ENCODE measurements around the gene ADAT2. TPM values are rescaled to one million over a fixed set of nuclear protein-coding genes. Genes with fewer than 3 reads are reported as not detected.

The ADAT2 gene
- total and polyA plus RNA-seq, 2 of the 8 experiments (the other 6 are each of a cell fraction or from before 2014, with no cell fraction given): 4.3 to 11.8 TPM

DNA sequence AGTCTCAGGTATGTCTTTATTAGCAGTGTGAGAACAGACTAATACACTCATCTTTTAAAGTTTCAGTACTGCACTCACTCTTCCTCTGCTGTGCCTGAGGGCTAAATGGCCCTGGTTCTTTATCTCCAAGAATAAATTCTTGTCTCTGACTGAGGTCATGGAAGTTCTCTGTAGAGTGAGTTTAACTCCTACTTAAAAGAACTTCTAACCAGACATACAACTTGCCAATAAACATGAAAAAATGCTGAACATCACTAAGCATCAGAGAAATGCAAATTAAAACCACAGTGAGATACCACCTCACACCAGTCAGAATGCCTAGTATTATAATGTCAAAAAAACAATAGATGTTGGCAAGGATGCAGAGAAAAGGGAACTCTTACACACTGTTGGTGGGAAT lies 73.6 kb downstream of the ADAT2 start (continued):
- TF ChIP-seq, protein P1, sequence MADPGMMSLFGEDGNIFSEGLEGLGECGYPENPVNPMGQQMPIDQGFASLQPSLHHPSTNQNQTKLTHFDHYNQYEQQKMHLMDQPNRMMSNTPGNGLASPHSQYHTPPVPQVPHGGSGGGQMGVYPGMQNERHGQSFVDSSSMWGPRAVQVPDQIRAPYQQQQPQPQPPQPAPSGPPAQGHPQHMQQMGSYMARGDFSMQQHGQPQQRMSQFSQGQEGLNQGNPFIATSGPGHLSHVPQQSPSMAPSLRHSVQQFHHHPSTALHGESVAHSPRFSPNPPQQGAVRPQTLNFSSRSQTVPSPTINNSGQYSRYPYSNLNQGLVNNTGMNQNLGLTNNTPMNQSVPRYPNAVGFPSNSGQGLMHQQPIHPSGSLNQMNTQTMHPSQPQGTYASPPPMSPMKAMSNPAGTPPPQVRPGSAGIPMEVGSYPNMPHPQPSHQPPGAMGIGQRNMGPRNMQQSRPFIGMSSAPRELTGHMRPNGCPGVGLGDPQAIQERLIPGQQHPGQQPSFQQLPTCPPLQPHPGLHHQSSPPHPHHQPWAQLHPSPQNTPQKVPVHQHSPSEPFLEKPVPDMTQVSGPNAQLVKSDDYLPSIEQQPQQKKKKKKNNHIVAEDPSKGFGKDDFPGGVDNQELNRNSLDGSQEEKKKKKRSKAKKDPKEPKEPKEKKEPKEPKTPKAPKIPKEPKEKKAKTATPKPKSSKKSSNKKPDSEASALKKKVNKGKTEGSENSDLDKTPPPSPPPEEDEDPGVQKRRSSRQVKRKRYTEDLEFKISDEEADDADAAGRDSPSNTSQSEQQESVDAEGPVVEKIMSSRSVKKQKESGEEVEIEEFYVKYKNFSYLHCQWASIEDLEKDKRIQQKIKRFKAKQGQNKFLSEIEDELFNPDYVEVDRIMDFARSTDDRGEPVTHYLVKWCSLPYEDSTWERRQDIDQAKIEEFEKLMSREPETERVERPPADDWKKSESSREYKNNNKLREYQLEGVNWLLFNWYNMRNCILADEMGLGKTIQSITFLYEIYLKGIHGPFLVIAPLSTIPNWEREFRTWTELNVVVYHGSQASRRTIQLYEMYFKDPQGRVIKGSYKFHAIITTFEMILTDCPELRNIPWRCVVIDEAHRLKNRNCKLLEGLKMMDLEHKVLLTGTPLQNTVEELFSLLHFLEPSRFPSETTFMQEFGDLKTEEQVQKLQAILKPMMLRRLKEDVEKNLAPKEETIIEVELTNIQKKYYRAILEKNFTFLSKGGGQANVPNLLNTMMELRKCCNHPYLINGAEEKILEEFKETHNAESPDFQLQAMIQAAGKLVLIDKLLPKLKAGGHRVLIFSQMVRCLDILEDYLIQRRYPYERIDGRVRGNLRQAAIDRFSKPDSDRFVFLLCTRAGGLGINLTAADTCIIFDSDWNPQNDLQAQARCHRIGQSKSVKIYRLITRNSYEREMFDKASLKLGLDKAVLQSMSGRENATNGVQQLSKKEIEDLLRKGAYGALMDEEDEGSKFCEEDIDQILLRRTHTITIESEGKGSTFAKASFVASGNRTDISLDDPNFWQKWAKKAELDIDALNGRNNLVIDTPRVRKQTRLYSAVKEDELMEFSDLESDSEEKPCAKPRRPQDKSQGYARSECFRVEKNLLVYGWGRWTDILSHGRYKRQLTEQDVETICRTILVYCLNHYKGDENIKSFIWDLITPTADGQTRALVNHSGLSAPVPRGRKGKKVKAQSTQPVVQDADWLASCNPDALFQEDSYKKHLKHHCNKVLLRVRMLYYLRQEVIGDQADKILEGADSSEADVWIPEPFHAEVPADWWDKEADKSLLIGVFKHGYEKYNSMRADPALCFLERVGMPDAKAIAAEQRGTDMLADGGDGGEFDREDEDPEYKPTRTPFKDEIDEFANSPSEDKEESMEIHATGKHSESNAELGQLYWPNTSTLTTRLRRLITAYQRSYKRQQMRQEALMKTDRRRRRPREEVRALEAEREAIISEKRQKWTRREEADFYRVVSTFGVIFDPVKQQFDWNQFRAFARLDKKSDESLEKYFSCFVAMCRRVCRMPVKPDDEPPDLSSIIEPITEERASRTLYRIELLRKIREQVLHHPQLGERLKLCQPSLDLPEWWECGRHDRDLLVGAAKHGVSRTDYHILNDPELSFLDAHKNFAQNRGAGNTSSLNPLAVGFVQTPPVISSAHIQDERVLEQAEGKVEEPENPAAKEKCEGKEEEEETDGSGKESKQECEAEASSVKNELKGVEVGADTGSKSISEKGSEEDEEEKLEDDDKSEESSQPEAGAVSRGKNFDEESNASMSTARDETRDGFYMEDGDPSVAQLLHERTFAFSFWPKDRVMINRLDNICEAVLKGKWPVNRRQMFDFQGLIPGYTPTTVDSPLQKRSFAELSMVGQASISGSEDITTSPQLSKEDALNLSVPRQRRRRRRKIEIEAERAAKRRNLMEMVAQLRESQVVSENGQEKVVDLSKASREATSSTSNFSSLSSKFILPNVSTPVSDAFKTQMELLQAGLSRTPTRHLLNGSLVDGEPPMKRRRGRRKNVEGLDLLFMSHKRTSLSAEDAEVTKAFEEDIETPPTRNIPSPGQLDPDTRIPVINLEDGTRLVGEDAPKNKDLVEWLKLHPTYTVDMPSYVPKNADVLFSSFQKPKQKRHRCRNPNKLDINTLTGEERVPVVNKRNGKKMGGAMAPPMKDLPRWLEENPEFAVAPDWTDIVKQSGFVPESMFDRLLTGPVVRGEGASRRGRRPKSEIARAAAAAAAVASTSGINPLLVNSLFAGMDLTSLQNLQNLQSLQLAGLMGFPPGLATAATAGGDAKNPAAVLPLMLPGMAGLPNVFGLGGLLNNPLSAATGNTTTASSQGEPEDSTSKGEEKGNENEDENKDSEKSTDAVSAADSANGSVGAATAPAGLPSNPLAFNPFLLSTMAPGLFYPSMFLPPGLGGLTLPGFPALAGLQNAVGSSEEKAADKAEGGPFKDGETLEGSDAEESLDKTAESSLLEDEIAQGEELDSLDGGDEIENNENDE (IDR thresholded peaks at IDR 0.05; ENCODE audit: insufficient replicate concordance, low read length): no peak
- TF ChIP-seq SP2 (IDR thresholded peaks at IDR 0.05; ENCODE audit: low read length) (no peak), YY1 (IDR thresholded peaks at IDR 0.05; ENCODE audit: low read depth, low read length) (no peak), SP4 (IDR thresholded peaks at IDR 0.05; ENCODE audit: low read length) (no peak), TAF1 (IDR thresholded peaks at IDR 0.05; ENCODE audit: low read depth, low read length) (no peak), RXRA (IDR thresholded peaks at IDR 0.05; ENCODE audit: insufficient read depth, low read depth, low read length) (no peak), ASH2L (IDR thresholded peaks at IDR 0.05; ENCODE audit: low read length) (no peak), HDAC6 (IDR thresholded peaks at IDR 0.05; ENCODE audit: low read depth, low read length) (no peak), RFX5 (IDR thresholded peaks at IDR 0.05; ENCODE audit: borderline replicate concordance, low read depth, low read length) (no peak), RBBP5 (IDR thresholded peaks at IDR 0.05; ENCODE audit: borderline replicate concordance, low read depth, low read length) (no peak)
